ENCODE measurements around the gene PPP1R14D.
A peak's percentile ranks its signal among the peaks of the same experiment; 100 is the strongest.

Gene PPP1R14D

DNA sequence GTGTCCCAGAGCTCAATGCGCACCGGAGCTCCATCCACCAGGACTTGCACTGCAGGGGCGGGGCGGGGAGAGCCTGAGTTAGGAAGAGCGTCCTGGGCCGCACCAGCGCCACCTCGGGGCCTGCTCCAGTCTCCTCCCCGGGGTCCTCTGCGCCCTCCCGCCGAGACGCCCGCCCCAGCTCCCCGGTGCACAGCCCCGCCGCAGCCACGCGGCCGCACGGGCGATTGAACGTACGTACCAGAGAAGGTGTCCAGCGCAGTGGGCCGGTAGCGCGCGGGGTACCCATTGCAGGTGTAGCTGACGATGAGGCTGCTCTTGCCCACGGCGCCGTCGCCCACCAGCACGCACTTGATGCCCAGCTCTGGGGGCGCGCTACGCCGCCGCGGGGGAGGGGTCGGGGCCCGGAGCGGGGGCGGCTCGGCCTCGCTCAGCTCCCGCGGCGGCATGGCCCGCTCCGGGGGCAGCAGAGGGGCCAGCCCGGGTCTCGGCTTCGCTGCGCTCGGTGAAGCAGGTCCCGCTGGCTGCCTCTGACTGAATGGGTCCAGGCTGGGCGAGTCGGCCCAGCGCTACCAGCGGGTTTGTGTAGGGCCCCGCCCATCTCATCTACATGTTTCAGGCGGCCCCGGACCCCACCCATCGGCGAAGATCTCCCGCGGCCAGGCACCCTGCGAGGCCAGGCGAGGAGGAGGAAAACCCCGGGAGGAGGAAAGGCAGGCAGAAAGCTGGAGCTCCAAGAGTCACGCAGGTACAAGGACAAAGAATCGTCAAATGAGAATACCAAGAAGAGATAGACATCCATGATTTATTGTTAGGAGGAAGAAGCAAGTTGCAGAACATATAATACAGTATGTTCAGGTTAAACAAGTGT is 45.4 kb upstream of the PPP1R14D start, which contains the start of gene RHOV (continued):
- TF ChIP-seq, protein P1, sequence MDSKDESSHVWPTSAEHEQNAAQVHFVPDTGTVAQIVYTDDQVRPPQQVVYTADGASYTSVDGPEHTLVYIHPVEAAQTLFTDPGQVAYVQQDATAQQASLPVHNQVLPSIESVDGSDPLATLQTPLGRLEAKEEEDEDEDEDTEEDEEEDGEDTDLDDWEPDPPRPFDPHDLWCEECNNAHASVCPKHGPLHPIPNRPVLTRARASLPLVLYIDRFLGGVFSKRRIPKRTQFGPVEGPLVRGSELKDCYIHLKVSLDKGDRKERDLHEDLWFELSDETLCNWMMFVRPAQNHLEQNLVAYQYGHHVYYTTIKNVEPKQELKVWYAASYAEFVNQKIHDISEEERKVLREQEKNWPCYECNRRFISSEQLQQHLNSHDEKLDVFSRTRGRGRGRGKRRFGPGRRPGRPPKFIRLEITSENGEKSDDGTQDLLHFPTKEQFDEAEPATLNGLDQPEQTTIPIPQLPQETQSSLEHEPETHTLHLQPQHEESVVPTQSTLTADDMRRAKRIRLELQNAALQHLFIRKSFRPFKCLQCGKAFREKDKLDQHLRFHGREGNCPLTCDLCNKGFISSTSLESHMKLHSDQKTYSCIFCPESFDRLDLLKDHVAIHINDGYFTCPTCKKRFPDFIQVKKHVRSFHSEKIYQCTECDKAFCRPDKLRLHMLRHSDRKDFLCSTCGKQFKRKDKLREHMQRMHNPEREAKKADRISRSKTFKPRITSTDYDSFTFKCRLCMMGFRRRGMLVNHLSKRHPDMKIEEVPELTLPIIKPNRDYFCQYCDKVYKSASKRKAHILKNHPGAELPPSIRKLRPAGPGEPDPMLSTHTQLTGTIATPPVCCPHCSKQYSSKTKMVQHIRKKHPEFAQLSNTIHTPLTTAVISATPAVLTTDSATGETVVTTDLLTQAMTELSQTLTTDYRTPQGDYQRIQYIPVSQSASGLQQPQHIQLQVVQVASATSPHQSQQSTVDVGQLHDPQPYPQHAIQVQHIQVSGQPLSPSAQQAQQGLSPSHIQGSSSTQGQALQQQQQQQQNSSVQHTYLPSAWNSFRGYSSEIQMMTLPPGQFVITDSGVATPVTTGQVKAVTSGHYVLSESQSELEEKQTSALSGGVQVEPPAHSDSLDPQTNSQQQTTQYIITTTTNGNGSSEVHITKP (tag by site-specific recombination; IDR thresholded peaks at IDR 0.05), result peak; percentile 38; the same call in 1 of the 2 replicates
- no peak for TF ChIP-seq ZNF768 (tag by site-specific recombination; IDR thresholded peaks at IDR 0.05)
- no peak for TF ChIP-seq ZNF747 (tag by site-specific recombination; IDR thresholded peaks at IDR 0.05)
- TF ChIP-seq, protein P2, sequence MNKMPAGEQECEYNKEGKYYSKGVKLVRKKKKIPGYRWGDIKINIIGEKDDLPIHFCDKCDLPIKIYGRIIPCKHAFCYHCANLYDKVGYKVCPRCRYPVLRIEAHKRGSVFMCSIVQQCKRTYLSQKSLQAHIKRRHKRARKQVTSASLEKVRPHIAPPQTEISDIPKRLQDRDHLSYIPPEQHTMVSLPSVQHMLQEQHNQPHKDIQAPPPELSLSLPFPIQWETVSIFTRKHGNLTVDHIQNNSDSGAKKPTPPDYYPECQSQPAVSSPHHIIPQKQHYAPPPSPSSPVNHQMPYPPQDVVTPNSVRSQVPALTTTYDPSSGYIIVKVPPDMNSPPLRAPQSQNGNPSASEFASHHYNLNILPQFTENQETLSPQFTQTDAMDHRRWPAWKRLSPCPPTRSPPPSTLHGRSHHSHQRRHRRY (tag by site-specific recombination; IDR thresholded peaks at IDR 0.05), result no peak
- TF ChIP-seq EGR2 (tag by site-specific recombination; IDR thresholded peaks at IDR 0.05; ENCODE audit: low read depth), result peak; percentile 67
- TF ChIP-seq ZFP41 (tag by site-specific recombination; IDR thresholded peaks at IDR 0.05; ENCODE audit: borderline replicate concordance), result no peak
- TF ChIP-seq TCF7L2 (IDR thresholded peaks at IDR 0.05; ENCODE audit: borderline replicate concordance, low read depth, low read length), result no peak
- no peak for TF ChIP-seq ZSCAN23 (tag by site-specific recombination; IDR thresholded peaks at IDR 0.05)
- TF ChIP-seq, protein P3, sequence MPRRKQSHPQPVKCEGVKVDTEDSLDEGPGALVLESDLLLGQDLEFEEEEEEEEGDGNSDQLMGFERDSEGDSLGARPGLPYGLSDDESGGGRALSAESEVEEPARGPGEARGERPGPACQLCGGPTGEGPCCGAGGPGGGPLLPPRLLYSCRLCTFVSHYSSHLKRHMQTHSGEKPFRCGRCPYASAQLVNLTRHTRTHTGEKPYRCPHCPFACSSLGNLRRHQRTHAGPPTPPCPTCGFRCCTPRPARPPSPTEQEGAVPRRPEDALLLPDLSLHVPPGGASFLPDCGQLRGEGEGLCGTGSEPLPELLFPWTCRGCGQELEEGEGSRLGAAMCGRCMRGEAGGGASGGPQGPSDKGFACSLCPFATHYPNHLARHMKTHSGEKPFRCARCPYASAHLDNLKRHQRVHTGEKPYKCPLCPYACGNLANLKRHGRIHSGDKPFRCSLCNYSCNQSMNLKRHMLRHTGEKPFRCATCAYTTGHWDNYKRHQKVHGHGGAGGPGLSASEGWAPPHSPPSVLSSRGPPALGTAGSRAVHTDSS (tag by site-specific recombination; IDR thresholded peaks at IDR 0.05), result no peak
- TF ChIP-seq ZNF423 (tag by site-specific recombination; IDR thresholded peaks at IDR 0.05), result peak; percentile 94
- TF ChIP-seq, protein P4, sequence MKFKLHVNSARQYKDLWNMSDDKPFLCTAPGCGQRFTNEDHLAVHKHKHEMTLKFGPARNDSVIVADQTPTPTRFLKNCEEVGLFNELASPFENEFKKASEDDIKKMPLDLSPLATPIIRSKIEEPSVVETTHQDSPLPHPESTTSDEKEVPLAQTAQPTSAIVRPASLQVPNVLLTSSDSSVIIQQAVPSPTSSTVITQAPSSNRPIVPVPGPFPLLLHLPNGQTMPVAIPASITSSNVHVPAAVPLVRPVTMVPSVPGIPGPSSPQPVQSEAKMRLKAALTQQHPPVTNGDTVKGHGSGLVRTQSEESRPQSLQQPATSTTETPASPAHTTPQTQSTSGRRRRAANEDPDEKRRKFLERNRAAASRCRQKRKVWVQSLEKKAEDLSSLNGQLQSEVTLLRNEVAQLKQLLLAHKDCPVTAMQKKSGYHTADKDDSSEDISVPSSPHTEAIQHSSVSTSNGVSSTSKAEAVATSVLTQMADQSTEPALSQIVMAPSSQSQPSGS (tag by site-specific recombination; IDR thresholded peaks at IDR 0.05; ENCODE audit: low read depth), result no peak
- no peak for TF ChIP-seq ZNF174 (tag by site-specific recombination; IDR thresholded peaks at IDR 0.05)
- TF ChIP-seq, protein P5, sequence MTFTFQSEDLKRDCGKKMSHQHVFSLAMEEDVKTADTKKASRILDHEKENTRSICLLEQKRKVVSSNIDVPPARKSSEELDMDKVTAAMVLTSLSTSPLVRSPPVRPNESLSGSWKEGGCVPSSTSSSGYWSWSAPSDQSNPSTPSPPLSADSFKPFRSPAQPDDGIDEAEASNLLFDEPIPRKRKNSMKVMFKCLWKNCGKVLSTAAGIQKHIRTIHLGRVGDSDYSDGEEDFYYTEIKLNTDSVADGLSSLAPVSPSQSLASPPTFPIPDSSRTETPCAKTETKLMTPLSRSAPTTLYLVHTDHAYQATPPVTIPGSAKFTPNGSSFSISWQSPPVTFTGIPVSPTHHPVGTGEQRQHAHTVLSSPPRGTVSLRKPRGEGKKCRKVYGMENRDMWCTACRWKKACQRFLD (tag by site-specific recombination; IDR thresholded peaks at IDR 0.05), result no peak
- TF ChIP-seq ZFHX2 (tag by site-specific recombination; conservative IDR thresholded peaks at IDR 0.05), result peak; percentile 86
- 0 out of 2 replicates have a peak, but pooled peaks have one; percentile 31 for TF ChIP-seq ZNF366 (tag by site-specific recombination; conservative IDR thresholded peaks at IDR 0.05)
- TF ChIP-seq, protein P6, sequence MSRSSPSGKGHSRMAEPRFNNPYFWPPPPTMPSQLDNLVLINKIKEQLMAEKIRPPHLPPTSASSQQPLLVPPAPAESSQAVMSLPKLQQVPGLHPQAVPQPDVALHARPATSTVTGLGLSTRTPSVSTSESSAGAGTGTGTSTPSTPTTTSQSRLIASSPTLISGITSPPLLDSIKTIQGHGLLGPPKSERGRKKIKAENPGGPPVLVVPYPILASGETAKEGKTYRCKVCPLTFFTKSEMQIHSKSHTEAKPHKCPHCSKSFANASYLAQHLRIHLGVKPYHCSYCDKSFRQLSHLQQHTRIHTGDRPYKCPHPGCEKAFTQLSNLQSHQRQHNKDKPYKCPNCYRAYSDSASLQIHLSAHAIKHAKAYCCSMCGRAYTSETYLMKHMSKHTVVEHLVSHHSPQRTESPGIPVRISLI (tag by site-specific recombination; IDR thresholded peaks at IDR 0.05), result no peak
- TF ChIP-seq ZNF544 (tag by site-specific recombination; IDR thresholded peaks at IDR 0.05), result no peak
- TF ChIP-seq, protein P7, sequence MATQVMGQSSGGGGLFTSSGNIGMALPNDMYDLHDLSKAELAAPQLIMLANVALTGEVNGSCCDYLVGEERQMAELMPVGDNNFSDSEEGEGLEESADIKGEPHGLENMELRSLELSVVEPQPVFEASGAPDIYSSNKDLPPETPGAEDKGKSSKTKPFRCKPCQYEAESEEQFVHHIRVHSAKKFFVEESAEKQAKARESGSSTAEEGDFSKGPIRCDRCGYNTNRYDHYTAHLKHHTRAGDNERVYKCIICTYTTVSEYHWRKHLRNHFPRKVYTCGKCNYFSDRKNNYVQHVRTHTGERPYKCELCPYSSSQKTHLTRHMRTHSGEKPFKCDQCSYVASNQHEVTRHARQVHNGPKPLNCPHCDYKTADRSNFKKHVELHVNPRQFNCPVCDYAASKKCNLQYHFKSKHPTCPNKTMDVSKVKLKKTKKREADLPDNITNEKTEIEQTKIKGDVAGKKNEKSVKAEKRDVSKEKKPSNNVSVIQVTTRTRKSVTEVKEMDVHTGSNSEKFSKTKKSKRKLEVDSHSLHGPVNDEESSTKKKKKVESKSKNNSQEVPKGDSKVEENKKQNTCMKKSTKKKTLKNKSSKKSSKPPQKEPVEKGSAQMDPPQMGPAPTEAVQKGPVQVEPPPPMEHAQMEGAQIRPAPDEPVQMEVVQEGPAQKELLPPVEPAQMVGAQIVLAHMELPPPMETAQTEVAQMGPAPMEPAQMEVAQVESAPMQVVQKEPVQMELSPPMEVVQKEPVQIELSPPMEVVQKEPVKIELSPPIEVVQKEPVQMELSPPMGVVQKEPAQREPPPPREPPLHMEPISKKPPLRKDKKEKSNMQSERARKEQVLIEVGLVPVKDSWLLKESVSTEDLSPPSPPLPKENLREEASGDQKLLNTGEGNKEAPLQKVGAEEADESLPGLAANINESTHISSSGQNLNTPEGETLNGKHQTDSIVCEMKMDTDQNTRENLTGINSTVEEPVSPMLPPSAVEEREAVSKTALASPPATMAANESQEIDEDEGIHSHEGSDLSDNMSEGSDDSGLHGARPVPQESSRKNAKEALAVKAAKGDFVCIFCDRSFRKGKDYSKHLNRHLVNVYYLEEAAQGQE (tag by site-specific recombination; IDR thresholded peaks at IDR 0.05), result no peak
- no peak for TF ChIP-seq ZNF76 (tag by site-specific recombination; IDR thresholded peaks at IDR 0.05; ENCODE audit: borderline replicate concordance, low read depth)
- no peak for TF ChIP-seq ZNF350 (tag by site-specific recombination; IDR thresholded peaks at IDR 0.05)
- peak; percentile 79 for TF ChIP-seq GLIS2 (tag by site-specific recombination; IDR thresholded peaks at IDR 0.05)
- TF ChIP-seq SETDB1 (IDR thresholded peaks at IDR 0.05; ENCODE audit: insufficient read length, low read length), result no peak
- TF ChIP-seq ZNF596 (tag by site-specific recombination; IDR thresholded peaks at IDR 0.05), result no peak
- TF ChIP-seq ZBTB20 (tag by site-specific recombination; IDR thresholded peaks at IDR 0.05), result peak; percentile 68; the same call in 1 of the 2 replicates
- no peak for TF ChIP-seq WT1 (tag by site-specific recombination; IDR thresholded peaks at IDR 0.05)

Data from HEK293 (cell line).